Muscle of leg (tissue), 11 donors: Measurements from ENCODE around the gene PARVG. TPM values are rescaled to one million over a fixed set of nuclear protein-coding genes. Genes with fewer than 3 reads are reported as not detected.

Experiments
- DNase-seq: peaks from one replicate; pipeline ENCODE4 v3.0.0; 2013
- H3K27ac ChIP-seq: one replicate; pipeline ENCODE4 v1.5.1; 2013; ENCODE audit warnings: mild to moderate bottlenecking, low read length, control low read depth
- H3K27me3 ChIP-seq: one replicate; pipeline ENCODE4 v1.6.1; 2013; ENCODE audit warnings: low read length; ENCODE audit not compliant: control insufficient read depth, insufficient read depth
- H3K36me3 ChIP-seq: one replicate; pipeline ENCODE4 v1.6.1; 2013; ENCODE audit warnings: low read length; ENCODE audit not compliant: control insufficient read depth, insufficient read depth
- H3K4me1 ChIP-seq: one replicate; pipeline ENCODE4 v1.6.1; 2013; ENCODE audit warnings: low read length; ENCODE audit not compliant: control insufficient read depth, insufficient read depth
- H3K4me3 ChIP-seq: one replicate; pipeline ENCODE4 v1.5.1; 2013; ENCODE audit warnings: low read length, control low read depth
- H3K9me3 ChIP-seq: replicated peaks from 2 replicates; pipeline ENCODE4 v1.6.1; 2013; ENCODE audit warnings: low read depth, low read length; ENCODE audit not compliant: control insufficient read depth
- WGBS: methylation state at CpG from one replicate; pipeline ENCODE4 v1.1.5; 2013; ENCODE audit warnings: missing lambda C conversion rate; ENCODE audit not compliant: insufficient coverage; 5-methylcytosine and 5-hydroxymethylcytosine counted together
- polyA plus RNA-seq, 8 donors: library from polyadenylated mRNA; unstranded; fragments of 120-200 nt; gene quantifications; one replicate each; pipeline versions ENCODE4 v1.2.1 to v1.2.3, GENCODE V29; 2013; ENCODE audit warnings: inconsistent platforms in 1 of 8, low replicate concordance in 1 of 8; ENCODE audit not compliant: insufficient read length in 8 of 8, insufficient read depth in 1 of 8
- total RNA-seq: library from RNA; stranded (reverse); fragments of 120-200 nt; gene quantifications from one replicate; pipeline ENCODE4 v1.2.4, GENCODE V29; 2013

The PARVG gene
- total and polyA plus RNA-seq, 9 donors = 2.8 to 4.3 (median 3.1) TPM

DNA sequence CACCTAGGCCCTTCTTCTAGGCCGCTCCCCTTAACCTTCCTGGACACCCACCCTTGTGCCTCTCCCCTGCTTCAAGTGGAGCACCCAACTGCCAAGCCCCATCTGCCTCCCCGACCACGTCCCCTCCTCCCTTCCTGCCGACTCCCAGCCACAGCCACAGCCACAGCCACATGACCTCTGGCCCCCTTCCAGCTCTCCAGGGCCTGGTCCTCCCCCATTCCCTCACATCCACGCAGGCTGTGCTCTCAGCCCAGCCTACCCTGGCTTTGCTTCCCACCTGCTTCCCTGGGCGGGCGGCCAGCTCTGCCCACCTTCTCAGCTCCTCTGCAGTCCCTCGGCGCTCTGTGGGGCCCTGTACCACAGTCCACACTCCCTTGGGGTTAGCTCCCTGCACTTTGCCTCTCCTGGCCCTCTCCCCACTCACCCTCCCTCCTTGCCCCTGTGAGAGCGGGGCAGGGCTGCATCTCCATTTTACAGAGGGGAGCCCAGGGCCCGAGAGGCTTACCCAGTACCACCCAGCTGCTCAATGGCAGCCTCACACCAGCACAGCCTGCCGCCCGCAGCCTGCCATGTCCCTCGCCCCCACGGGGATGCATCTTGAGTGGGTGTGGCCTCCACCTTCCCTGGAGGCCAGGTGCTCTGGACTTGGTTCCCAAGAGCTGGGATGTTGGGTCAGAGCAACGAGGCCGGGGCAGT, 20.3 kb downstream of the PARVG start:
- no peak for DNase-seq
- Histone ChIP-seq H3K36me3 (no peaks in the 10 kb centered on the region), H3K9me3 (no peaks in the 10 kb centered on the region), H3K4me3 (no peak overlapping the region), H3K27ac (no peak overlapping the region), H3K27me3 (peaks cover 7% of the 10 kb centered on the region), H3K4me1 (peaks cover 34% of the 10 kb centered on the region)
- 63% methylated on average over 16 of the region's 17 CpGs for WGBS

- H3K9me3 ChIP-seq = no peaks in the 10 kb centered on the region
- H3K4me3 ChIP-seq = no peak overlapping the region
- WGBS = 65% methylated on average over 9 of the region's 12 CpGs
- peaks cover 40% of the 10 kb centered on the region for H3K4me1 ChIP-seq
- no peak overlapping the region for H3K27ac ChIP-seq
- H3K27me3 ChIP-seq = peaks cover 6% of the 10 kb centered on the region
- DNase-seq = peak; percentile 28
- no peaks in the 10 kb centered on the region for H3K36me3 ChIP-seq
These were observed 20.9 kb downstream of the PARVG start for GRCh38 chr22:44201665-44202064.

DNA sequence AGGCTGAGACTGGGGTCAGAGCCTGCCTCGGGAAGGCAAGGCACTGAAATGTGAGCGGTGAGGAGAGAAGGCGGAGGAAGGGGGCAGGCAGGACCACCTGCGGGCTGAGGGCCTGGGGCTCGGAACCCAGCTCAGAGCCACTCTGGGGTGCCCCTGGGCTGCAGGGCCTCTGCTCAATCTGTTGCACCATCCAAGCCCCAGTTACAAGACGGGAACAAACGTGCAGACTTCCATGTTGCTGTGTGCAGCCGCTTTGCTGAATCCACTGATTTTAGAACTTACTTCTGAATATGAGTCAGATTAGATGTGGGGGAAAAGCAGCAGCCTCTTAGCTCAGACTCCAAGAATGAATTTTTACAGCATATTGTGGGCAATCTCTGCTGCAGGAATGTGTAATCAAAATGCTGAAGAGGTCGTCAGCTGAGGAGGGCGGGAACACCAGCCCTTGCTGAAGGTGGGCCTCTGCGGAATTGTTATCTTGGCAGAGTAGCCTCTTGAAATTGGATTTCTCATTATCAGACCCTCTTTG, 21.6 kb downstream of the PARVG start:
- Histone ChIP-seq H3K36me3 (no peaks in the 10 kb centered on the region), H3K27me3 (peaks cover 1% of the 10 kb centered on the region), H3K4me3 (no peak overlapping the region), H3K9me3 (no peaks in the 10 kb centered on the region), H3K4me1 (peaks cover 43% of the 10 kb centered on the region), H3K27ac (no peak overlapping the region)
- DNase-seq = peak; percentile 22
- WGBS = 55% methylated on average over 10 of the region's 11 CpGs

DNA sequence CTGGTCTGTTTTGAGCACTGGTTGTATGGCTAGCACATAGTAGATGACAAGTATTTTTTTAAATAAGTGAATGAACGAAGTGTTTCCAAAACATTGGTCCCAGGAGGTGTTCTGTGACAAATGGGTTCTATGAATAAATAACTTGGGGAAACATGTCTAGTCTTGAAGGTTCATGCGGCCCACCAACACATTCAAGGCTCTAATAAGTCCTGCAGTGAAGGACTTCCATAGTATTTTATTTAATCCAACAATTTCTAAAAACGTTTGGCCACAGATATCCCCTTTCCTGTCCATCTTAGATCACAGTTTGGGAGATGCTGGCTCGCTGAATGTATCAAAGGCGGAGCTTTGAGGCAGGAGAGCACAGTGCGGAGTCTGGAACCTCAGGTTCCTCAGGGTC, 22.5 kb downstream of the PARVG start:
- H3K27ac ChIP-seq = no peak overlapping the region
- no peak for DNase-seq
- H3K9me3 ChIP-seq = no peaks in the 10 kb centered on the region
- H3K36me3 ChIP-seq = no peaks in the 10 kb centered on the region
- H3K4me3 ChIP-seq = no peak overlapping the region
- H3K4me1 ChIP-seq = peaks cover 43% of the 10 kb centered on the region
- no peaks in the 10 kb centered on the region for H3K27me3 ChIP-seq
- WGBS = 45% methylated on average over 4 of the region's 6 CpGs

DNA sequence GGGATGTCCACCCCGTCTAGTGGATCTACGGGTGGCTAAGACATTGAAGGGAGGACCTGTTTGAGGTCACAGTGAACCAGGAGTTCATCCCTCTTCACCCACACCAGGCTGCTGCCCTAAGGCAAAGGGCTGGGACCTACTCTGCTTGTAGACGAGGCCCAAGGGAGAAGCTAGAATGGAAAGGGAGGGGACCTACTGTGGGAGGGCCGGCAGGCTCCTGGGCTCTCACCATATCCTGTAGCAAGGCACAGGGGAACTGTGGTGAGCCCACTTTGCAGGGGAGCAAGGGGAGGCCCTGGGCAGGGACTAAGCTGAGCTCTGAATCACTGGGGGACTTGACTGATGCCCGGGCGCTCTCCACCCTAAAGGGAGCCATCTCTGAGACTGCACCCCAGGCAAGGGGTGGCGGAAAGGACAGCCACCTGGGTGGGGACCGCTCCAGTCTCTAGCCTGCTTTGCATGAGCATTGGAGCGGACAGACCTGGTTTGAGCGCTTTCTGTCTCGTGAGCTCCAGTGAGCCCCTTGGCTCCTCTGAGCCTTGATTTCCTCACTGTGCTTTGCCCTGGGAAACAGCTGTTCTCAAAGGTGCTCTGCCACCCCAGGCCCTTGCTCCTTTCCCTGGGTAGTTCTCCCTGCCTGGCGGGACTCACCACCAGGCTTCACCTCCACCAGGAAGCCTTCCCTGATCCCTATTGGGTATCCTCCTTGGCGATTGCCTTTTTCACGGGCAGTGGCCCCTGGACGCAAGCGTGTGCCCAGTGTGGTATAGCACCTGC, 24.2 kb downstream of the PARVG start:
- no peak for DNase-seq
- peaks cover 5% of the 10 kb centered on the region for H3K9me3 ChIP-seq
- WGBS = 85% methylated on average over 12 of the region's 16 CpGs
- H3K4me3 ChIP-seq = no peak overlapping the region
- peaks cover 43% of the 10 kb centered on the region for H3K4me1 ChIP-seq
- H3K27ac ChIP-seq = no peak overlapping the region
- H3K27me3 ChIP-seq = no peaks in the 10 kb centered on the region
- H3K36me3 ChIP-seq = no peaks in the 10 kb centered on the region

- no peaks in the 10 kb centered on the region for H3K36me3 ChIP-seq
- H3K9me3 ChIP-seq = peaks cover 6% of the 10 kb centered on the region
- peaks cover 39% of the 10 kb centered on the region for H3K4me1 ChIP-seq
- no peaks in the 10 kb centered on the region for H3K27me3 ChIP-seq
- WGBS = 84% methylated on average over 16 of the region's 16 CpGs
- H3K4me3 ChIP-seq = no peak overlapping the region
- peak; percentile 35 for DNase-seq
- H3K27ac ChIP-seq = no peak overlapping the region
These were observed 25.0 kb downstream of the PARVG start for GRCh38 chr22:44205516-44206329.

- Histone ChIP-seq H3K4me3 (no peak overlapping the region), H3K36me3 (no peaks in the 10 kb centered on the region), H3K4me1 (peaks cover 36% of the 10 kb centered on the region), H3K9me3 (peaks cover 6% of the 10 kb centered on the region), H3K27ac (no peak overlapping the region), H3K27me3 (no peaks in the 10 kb centered on the region)
- DNase-seq = no peak
- WGBS = 85% methylated on average over 5 of the region's 9 CpGs
These were observed 25.6 kb downstream of the PARVG start for GRCh38 chr22:44206330-44206645.

DNA sequence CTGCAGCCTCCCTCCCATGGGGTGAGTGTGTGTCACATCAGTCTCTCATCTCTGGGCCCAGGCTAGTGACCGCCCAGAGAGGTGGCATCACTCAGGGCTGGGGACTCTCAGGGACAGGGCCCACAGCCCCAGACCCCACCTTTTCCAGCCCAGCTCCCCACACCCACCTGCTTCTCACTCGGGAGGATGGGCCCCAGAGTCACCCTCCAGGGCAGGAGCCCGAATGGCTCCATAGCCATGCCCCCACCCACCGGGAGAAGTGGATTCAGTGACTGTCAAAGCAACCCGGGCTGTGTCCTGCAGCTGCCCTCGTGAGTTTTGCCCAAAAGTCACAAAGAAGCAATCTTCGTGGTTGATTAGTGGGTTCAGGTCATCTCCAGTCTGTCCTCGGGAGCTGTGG, 26.0 kb downstream of the PARVG start:
- DNase-seq = no peak
- Histone ChIP-seq H3K27ac (no peak overlapping the region), H3K36me3 (no peaks in the 10 kb centered on the region), H3K4me1 (peaks cover 36% of the 10 kb centered on the region), H3K4me3 (no peak overlapping the region), H3K9me3 (peaks cover 6% of the 10 kb centered on the region), H3K27me3 (no peaks in the 10 kb centered on the region)
- WGBS = 84% methylated on average over 5 of the region's 8 CpGs

- DNase-seq = no peak
- Histone ChIP-seq H3K27ac (no peak overlapping the region), H3K36me3 (no peaks in the 10 kb centered on the region), H3K27me3 (no peaks in the 10 kb centered on the region), H3K4me1 (peaks cover 36% of the 10 kb centered on the region), H3K4me3 (no peak overlapping the region), H3K9me3 (peaks cover 6% of the 10 kb centered on the region)
- WGBS = 69% methylated on average over 6 of the region's 16 CpGs
These were observed 26.7 kb downstream of the PARVG start for GRCh38 chr22:44207173-44207980.
